Glutamatergic neuron (in vitro differentiated cells): ENCODE data around the gene BROX. TPM values are rescaled to one million over a fixed set of nuclear protein-coding genes. Genes with fewer than 3 reads are reported as not detected.

ENCODE experiments used
- DNase-seq: peaks from one replicate; pipeline ENCODE4 v3.0.0; 2022
- H3K27ac Mint-ChIP-seq: one replicate; pipeline ENCODE4 v1.8.0; 2020; ENCODE audit warnings: mild to moderate bottlenecking, mixed read lengths, inconsistent platforms; ENCODE audit not compliant: unreplicated experiment
- H3K27me3 Mint-ChIP-seq: one replicate; pipeline ENCODE4 v1.8.0; 2020; ENCODE audit warnings: mild to moderate bottlenecking, moderate library complexity, mixed read lengths, inconsistent platforms; ENCODE audit not compliant: unreplicated experiment
- H3K36me3 Mint-ChIP-seq: one replicate; pipeline ENCODE4 v1.8.0; 2020; ENCODE audit warnings: mild to moderate bottlenecking, mixed read lengths, inconsistent platforms; ENCODE audit not compliant: unreplicated experiment
- H3K4me1 Mint-ChIP-seq: one replicate; pipeline ENCODE4 v1.8.0; 2020; ENCODE audit warnings: mild to moderate bottlenecking, low read depth, mixed read lengths, inconsistent platforms; ENCODE audit not compliant: unreplicated experiment
- H3K4me3 Mint-ChIP-seq: one replicate; pipeline ENCODE4 v1.8.0; 2020; ENCODE audit warnings: mild to moderate bottlenecking, mixed read lengths, inconsistent platforms; ENCODE audit not compliant: unreplicated experiment
- H3K9me3 Mint-ChIP-seq: one replicate; pipeline ENCODE4 v1.8.0; 2020; ENCODE audit warnings: mild to moderate bottlenecking, moderate library complexity, mixed read lengths, inconsistent platforms; ENCODE audit not compliant: unreplicated experiment
- CTCF ChIP-seq: fragments of 200-600 bp; sonication (generic); IDR thresholded peaks from one replicate; pipeline ENCODE4 v1.5.0; 2021; ENCODE audit not compliant: partially characterized antibody, unreplicated experiment
- total RNA-seq: library from RNA; stranded (reverse); fragmentation: NEBNext Ultra II Directional; extraction: Animal tissue kit (Norgen Biotek cat#: 25700); gene quantifications from one replicate; pipeline ENCODE4 v1.2.1, GENCODE V29; 2021; ENCODE audit not compliant: unreplicated experiment

BROX gene
- total RNA-seq, 1 donor from 2014 or later = 19.0 TPM

- H3K36me3 Mint-ChIP-seq = no peaks in the 10 kb centered on the region
Measured at GRCh38 chr1:222783051-222783450, 70.7 kb downstream of the BROX start.

GRCh38 chr1:222784371-222784770, 72.0 kb downstream of the BROX start:
- Mint-ChIP-seq H3K27me3 (no peaks in the 10 kb centered on the region), H3K36me3 (no peaks in the 10 kb centered on the region), H3K4me1 (no peaks in the 10 kb centered on the region), H3K27ac (no peak overlapping the region), H3K9me3 (peaks cover 2% of the 10 kb centered on the region), H3K4me3 (no peak overlapping the region)
- no peak for TF ChIP-seq CTCF
- no peak for DNase-seq

More at GRCh38 chr1:222783051-222783450, 70.7 kb downstream of the BROX start:
- no peak for DNase-seq
- Mint-ChIP-seq H3K27me3 (no peaks in the 10 kb centered on the region), H3K4me3 (no peak overlapping the region), H3K9me3 (peaks cover 2% of the 10 kb centered on the region), H3K27ac (no peak overlapping the region), H3K4me1 (no peaks in the 10 kb centered on the region)
- no peak for TF ChIP-seq CTCF

Other genes starting within 250 kb of the BROX start
- not detected for gene HHIPL2, start 164.5 kb upstream of the BROX start, total RNA-seq
- 10.4 TPM for gene TAF1A, start 122.6 kb upstream of the BROX start, total RNA-seq
- 65.4 TPM for gene MIA3, start 94.5 kb upstream of the BROX start, total RNA-seq
- 73.3 TPM for gene AIDA, start 73 bp upstream of the BROX start, total RNA-seq
- not detected for gene FAM177B, start 24.6 kb downstream of the BROX start, total RNA-seq
- 9.6 TPM for gene DISP1, start 102.5 kb downstream of the BROX start, total RNA-seq